NCI-H1436 treated with DMSO at 0.1 percent for 48 hours (cell line): ENCODE data around the gene GSG1L.

Source experiments
- DNase-seq: peaks from one replicate; lab custom pipeline; 2025; lab: John Stamatoyannopoulos, UW

Gene GSG1L

DNA sequence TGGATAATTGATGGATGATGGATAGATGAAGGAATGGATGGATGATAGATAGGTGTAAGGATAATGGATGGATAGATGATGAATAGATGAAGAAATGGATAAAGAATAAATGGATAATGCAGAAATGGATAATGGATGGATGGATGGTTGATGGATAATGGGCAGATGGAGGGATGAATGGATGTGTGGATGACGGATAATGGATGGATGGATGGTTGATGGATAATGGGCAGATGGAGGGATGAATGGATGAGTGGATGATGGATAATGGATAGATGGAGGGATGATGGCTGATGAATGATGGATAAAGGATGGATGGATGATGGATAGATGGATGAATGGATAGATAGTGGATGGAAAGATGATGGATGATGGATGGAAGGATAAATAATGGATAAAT lies 274.4 kb downstream of the GSG1L start:
- DNase-seq: no peak

GRCh38 chr16:27787665-27788064 lies 275.8 kb downstream of the GSG1L start:
- no peak for DNase-seq

GRCh38 chr16:27786923-27787625 lies 276.4 kb downstream of the GSG1L start:
- DNase-seq: no peak

- no peak for DNase-seq
These were observed 277.1 kb downstream of the GSG1L start for GRCh38 chr16:27786221-27786922.

DNA sequence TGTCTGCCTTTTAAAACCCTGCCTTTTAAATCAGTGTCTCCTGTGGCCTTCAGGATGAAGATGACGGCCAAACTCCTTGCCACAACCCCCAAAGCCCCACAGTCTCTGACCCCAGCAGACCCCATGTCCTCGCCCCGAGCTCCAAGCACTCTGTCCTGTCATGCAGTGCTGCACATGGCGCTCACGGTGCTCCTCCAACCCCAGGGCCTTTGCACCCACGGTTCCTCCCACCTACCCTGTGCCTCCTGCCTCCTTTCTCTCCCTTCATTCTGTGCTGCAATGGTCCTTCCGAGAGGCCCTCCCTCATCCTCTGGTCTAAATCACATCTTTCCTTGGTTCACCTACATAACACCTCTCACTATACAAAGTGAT lies 278.2 kb downstream of the GSG1L start:
- no peak for DNase-seq

- no peak for DNase-seq
These were observed 278.9 kb downstream of the GSG1L start for GRCh38 chr16:27784351-27785306.

DNA sequence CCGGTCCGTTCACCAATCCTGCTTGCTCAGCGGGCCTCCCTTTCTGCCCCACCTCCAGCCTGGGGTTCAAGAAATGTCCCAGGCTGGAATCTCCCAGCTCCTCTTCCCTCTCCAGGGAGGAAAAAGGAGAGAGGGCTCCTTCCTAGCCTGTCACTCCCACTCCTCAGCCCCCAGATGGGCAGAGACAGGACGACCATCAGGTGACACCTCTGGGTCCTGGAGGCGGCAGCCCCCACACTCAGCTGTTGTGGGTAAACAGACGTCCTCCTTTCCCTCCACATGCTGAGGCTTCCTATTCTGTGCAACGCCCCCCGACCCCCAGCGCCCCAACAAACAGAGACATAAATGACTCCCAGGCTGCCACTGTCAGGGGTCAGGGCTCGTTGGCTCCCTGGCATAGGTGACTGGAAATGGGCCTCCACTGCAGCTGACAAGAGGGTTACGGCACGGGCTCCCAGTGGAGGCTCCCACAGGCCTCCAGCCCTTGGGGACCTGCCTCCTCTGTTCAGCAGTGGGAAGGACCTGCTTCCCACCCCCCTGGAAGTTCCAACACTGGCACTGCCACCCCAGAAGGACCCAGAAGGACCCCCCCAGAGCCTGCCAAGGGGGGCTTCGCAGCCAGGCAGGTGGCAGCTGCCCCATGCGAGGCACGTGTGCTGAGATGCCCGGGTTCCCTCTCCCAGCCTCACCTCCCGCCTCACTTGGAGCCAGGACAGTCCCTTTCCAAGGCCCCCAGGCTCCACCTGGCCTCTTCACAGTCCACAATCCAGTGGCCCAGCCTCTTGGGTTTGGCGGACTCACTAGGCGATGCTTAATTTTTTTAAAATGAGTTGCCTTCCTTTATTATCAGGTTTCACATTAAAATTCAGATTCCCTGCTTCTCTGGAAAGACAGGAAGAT lies 281.3 kb downstream of the GSG1L start:
- no peak for DNase-seq

DNA sequence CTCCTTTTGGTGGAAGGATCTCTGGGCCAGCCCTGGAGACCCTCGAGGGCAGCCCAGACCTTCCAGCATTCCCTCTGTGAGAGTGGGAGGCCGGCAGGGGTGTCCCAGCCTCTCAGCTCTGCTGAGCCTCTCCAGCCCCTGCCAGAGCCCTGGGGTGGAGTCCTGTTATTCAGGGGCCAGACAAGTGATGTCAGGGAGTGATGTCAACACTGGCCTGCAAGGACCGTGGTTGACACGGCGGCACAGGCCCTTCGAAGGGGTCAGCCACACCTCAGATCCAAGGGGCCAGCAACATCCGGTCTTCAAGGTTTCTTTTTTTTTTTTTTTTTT lies 282.4 kb downstream of the GSG1L start:
- no peak for DNase-seq

- DNase-seq: no peak
These were observed 282.9 kb downstream of the GSG1L start for GRCh38 chr16:27780468-27781194.

- no peak for DNase-seq
These were observed 283.8 kb downstream of the GSG1L start for GRCh38 chr16:27779641-27780164.

DNA sequence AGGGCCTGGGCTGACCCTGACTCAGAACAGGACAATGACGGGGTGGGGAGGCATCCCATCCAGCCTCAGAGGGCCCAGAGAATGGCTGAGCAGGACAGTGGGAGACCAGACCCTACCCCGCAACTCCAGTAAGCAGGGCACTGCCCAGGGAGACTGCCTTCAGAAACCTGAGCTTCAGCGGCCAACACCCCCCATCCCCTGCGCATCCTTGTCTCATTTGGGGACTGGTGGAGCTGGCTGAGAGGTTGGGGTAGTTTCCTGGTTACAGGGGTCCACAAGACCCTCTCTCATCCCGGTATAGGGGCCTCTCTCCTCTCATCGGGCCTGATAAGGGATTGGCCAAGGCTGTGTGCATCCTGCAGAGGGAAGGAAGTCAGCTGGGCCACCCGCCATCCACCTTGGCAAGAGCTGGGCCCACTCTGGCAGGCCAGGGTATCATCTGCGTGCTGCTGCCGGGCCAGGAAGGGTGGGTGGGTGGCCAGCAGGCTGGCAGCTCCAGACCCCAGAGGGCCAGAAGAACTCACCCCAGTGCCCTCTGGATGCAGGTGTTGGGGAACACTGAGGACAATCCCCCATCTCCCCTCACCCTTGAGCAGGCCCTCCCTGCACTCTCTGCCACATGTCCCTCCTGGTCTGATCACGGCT lies 284.5 kb downstream of the GSG1L start:
- DNase-seq: no peak

GRCh38 chr16:27778171-27778925 lies 285.2 kb downstream of the GSG1L start:
- DNase-seq: no peak

GRCh38 chr16:27777527-27777926 lies 286.0 kb downstream of the GSG1L start:
- DNase-seq: no peak

DNA sequence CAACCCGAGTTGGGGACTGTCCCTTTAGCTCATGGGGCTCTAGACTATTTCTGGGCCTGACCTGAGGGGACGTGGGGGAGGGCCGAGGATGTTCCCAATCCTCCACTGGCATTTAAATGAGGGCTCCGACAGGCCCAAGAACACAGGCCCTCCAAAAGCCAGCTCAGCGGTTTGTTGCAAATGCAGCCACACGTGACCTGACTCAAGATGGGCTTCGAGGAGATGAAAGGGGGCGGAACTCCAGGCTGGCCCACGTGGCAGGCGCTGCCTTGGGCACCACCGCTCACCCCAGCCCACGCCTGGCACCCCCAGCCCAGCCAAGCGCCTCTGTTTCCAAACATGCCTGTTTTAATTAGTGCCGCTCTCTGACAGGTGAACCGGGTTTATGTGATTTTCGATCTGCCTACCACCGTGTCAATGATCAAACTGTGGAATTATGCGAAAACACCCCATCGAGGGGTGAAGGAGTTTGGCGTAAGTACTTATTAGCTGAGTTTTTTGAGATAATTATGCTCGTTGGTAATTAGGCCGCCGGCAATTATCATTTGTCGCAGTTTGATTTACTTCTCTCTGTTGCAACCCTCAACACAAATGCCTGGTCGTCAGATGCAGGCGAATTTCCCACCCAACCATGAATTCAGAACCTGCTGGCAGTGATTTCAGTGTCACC lies 286.8 kb downstream of the GSG1L start:
- no peak for DNase-seq

DNA sequence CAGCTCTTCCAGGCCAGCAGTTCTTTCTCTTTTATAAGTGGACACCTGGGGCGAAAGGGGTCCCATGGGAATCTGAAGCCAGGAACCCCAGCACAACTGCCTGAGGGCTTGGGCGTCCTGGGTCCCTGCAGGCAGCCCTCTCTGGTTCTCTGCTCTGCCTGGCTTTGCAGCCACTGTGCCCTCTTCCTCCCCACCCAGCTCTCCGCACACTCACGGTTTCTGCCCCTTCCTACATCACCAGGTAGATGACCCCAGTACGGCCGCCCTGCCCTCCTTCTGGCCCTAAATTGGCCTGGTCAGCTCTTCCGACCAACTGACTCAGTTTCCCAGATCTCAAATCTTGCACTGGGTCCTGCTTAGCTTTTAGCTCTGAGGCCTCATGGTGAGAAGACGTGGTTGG lies 288.3 kb downstream of the GSG1L start:
- no peak for DNase-seq

DNA sequence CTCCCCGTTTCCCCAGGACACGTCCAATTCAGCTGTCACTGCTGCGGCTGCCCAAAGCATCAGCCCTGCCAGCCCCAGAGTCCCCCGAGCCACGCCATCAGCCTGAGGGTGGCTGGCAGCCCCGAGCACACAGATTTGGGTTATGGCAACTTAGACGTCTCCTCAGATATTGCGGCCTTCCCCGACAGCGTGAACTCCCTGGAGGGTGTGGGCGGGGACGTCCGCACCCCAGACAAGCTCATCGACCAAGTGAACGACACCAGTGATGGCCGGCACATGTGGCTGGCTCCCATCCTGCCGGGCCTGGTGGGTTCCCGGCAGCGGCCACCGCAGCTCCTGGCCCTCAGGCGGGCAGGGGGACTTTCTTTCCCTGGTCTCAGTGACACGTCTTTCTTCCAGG lies 288.7 kb downstream of the GSG1L start:
- no peak for DNase-seq

- no peak for DNase-seq
These were observed 290.2 kb downstream of the GSG1L start for GRCh38 chr16:27773344-27773743.

- DNase-seq: no peak
These were observed 291.3 kb downstream of the GSG1L start for GRCh38 chr16:27772093-27772825.
